Uterus (tissue), 4 donors: Measurements from ENCODE around the gene BCKDK. TPM values are rescaled to one million over a fixed set of nuclear protein-coding genes. Genes with fewer than 3 reads are reported as not detected.

Experiments
- DNase-seq, 2 donors: peaks; one replicate each; pipeline ENCODE4 v3.0.0-alpha.2; 2019 to 2020
- H3K27ac ChIP-seq, 2 donors: fragments of 200-600 bp; sonication (generic); 1 replicate in 1 of 2; 2 replicates in 1 of 2; pipeline ENCODE4 v1.5.1; 2016 to 2018
- H3K27me3 ChIP-seq, 2 donors: fragments of 200-600 bp; sonication (generic); one replicate each; pipeline ENCODE4 v1.5.1; 2018 to 2019; ENCODE audit warnings: control low read depth in 1 of 2
- H3K36me3 ChIP-seq, 2 donors: fragments of 200-600 bp; sonication (generic); one replicate each; pipeline ENCODE4 v1.5.1; 2019; ENCODE audit warnings: control low read depth in 1 of 2
- H3K4me1 ChIP-seq, 2 donors: fragments of 200-600 bp; sonication (generic); one replicate each; pipeline ENCODE4 v1.5.1; 2018 to 2019; ENCODE audit warnings: control low read depth in 1 of 2
- H3K4me3 ChIP-seq, 2 donors: fragments of 200-600 bp; sonication (generic); 1 replicate in 1 of 2; 2 replicates in 1 of 2; pipeline ENCODE4 v1.5.1; 2018 to 2019; ENCODE audit warnings: mild to moderate bottlenecking in 1 of 2
- H3K9me3 ChIP-seq, 2 donors: fragments of 200-600 bp; sonication (generic); one replicate each; pipeline ENCODE4 v1.5.1; 2019; ENCODE audit warnings: control low read depth in 1 of 2
- CTCF ChIP-seq, 4 experiments: fragments of 200-600 bp in 2 of 4; fragments of 450-650 bp in 2 of 4; sonication (generic) in 2 of 4; IDR thresholded peaks; one replicate each; pipeline ENCODE4 v1.5.1; 2016 to 2019; ENCODE audit warnings: antibody characterized with exemption in 4 of 4, mild to moderate bottlenecking in 2 of 4, moderate library complexity in 1 of 4
- POLR2A ChIP-seq, 2 donors: fragments of 450-650 bp; IDR thresholded peaks; one replicate each; pipeline ENCODE4 v1.6.1; 2016; ENCODE audit warnings: antibody characterized with exemption in 2 of 2, mild to moderate bottlenecking in 1 of 2, moderate library complexity in 1 of 2
- intact Hi-C: fragments of 100-400 bp; cut with DNase I; formaldehyde crosslinking; loops from one replicate; pipeline ENCODE4 v1.15.1; 2023; ENCODE audit warnings: low total_unique reads
- total RNA-seq, 4 donors: library from RNA; depleted of rRNA in 3 of 4; stranded (reverse); fragments of >200 nt in 3 of 4; gene quantifications; one replicate each; pipeline versions ENCODE4 v1.1.0 to v1.2.4, GENCODE V29; 2014 to 2023
- donor health status: DM: yes; HTN: yes; CAD: no.

BCKDK gene
- total RNA-seq, 4 donors from 2014 or later: 15.3 to 32.1 (median 21.9) TPM

GRCh38 chr16:31117384-31118222, 9.4 kb downstream of the BCKDK start, which contains the start of gene KAT8:
TSS of gene KAT8 (plus strand) at chr16:31117664. CDS start at chr16:31117682, 18 bp downstream.
- Histone ChIP-seq H3K4me3 (peak within 1 kb of the TSS; percentile 70 to 75), H3K4me1 (peaks cover 0 to 4% of the 10 kb centered on the region in 2 donors), H3K36me3 (no peaks in the 10 kb centered on the region), H3K9me3 (no peaks in the 10 kb centered on the region), H3K27me3 (no peaks in the 10 kb centered on the region), H3K27ac (peak within 1 kb of the TSS; percentile 95 to 98)
- intact Hi-C loops: no loop called here
- peak; percentile 58 to 93 for TF ChIP-seq POLR2A (IDR thresholded peaks at IDR 0.05)
- peak in 1 of 4 experiments; percentile 10 for TF ChIP-seq CTCF (IDR thresholded peaks at IDR 0.05)
- peak; percentile 99 for DNase-seq

GRCh38 chr16:31118223-31119155, 10.3 kb downstream of the BCKDK start:
- Histone ChIP-seq H3K27ac (peak overlapping the region; percentile 95 to 98), H3K4me1 (peaks cover 0 to 4% of the 10 kb centered on the region in 2 donors), H3K4me3 (peak overlapping the region; percentile 70 to 75), H3K36me3 (no peaks in the 10 kb centered on the region), H3K9me3 (no peaks in the 10 kb centered on the region), H3K27me3 (no peaks in the 10 kb centered on the region)
- no peak for DNase-seq
- intact Hi-C loops: no loop called here
- TF ChIP-seq CTCF (IDR thresholded peaks at IDR 0.05): no peak
- no peak for TF ChIP-seq POLR2A (IDR thresholded peaks at IDR 0.05)

- no peak for DNase-seq
- H3K27me3 ChIP-seq: no peaks in the 10 kb centered on the region
- TF ChIP-seq CTCF (IDR thresholded peaks at IDR 0.05): no peak
- no peak for TF ChIP-seq POLR2A (IDR thresholded peaks at IDR 0.05)
- H3K36me3 ChIP-seq: no peaks in the 10 kb centered on the region
- intact Hi-C loops: no loop called here
- H3K4me1 ChIP-seq: peaks cover 0 to 4% of the 10 kb centered on the region in 2 donors
- H3K4me3 ChIP-seq: no peak overlapping the region
- no peak overlapping the region for H3K27ac ChIP-seq
- H3K9me3 ChIP-seq: no peaks in the 10 kb centered on the region
Measured at GRCh38 chr16:31120129-31120528, 11.9 kb downstream of the BCKDK start.

- no peak overlapping the region for H3K27ac ChIP-seq
- no peaks in the 10 kb centered on the region for H3K36me3 ChIP-seq
- intact Hi-C loops: no loop called here
Measured at GRCh38 chr16:31125844-31126243, 17.7 kb downstream of the BCKDK start.

More at GRCh38 chr16:31125844-31126243, 17.7 kb downstream of the BCKDK start:
- H3K4me3 ChIP-seq: no peak overlapping the region
- TF ChIP-seq CTCF (IDR thresholded peaks at IDR 0.05): no peak
- TF ChIP-seq POLR2A (IDR thresholded peaks at IDR 0.05): no peak
- no peaks in the 10 kb centered on the region for H3K27me3 ChIP-seq
- DNase-seq: no peak
- H3K4me1 ChIP-seq: peaks cover 0 to 11% of the 10 kb centered on the region in 2 donors
- H3K9me3 ChIP-seq: no peaks in the 10 kb centered on the region
